ENCODE measurements around the gene NEURL1. TPM values are rescaled to one million over a fixed set of nuclear protein-coding genes. Genes with fewer than 3 reads are reported as not detected.

Gene NEURL1
- total and polyA plus RNA-seq, 3 experiments from 2014 or later, result 0.69 to 1.6 (median 1.5) TPM

GRCh38 chr10:103584216-103585010, 90.9 kb downstream of the NEURL1 start:
- Mint-ChIP-seq H3K36me3 (peaks cover 0 to 3% (median 0%) of the 10 kb centered on the region in 3 donors), H3K27ac (peak overlapping the region; percentile 87 to 98 (median 96)), H3K4me3 (peak overlapping the region; percentile 85 to 96 (median 93)), H3K9me3 (no peaks in the 10 kb centered on the region), H3K27me3 (peaks cover 0 to 7% of the 10 kb centered on the region in 2 donors), H3K4me1 (peaks cover 5 to 18% (median 15%) of the 10 kb centered on the region in 3 donors)
- Histone ChIP-seq H3K27me3 (ENCODE audit: insufficient read depth, low read length, poor library complexity, severe bottlenecking) (no peaks in the 10 kb centered on the region), H3K4me3 (ENCODE audit: low read length) (peak overlapping the region; percentile 64), H3K4me1 (ENCODE audit: insufficient read depth, low read length) (peaks cover 9% of the 10 kb centered on the region), H3K27ac (ENCODE audit: low read depth, low read length) (peak overlapping the region; percentile 56), H3K9me3 (ENCODE audit: low read length) (no peaks in the 10 kb centered on the region), H3K36me3 (ENCODE audit: insufficient read depth, low read length) (no peaks in the 10 kb centered on the region)
- ChIA-PET CTCF (interaction anchor here (1.5 kb wide), 1 partner anchor 102 kb away, joined by 3 read pairs; no protein-coding TSS in a partner anchor), POLR2A (interaction anchor here (0.6 to 1.6 kb wide), 11 partner anchors 11 to 767 kb away, joined by 3 to 8 read pairs (median 7); partner anchors contain the start of gene SFR1)
- peak; percentile 58 to 85 (median 59) for DNase-seq

GRCh38 chr10:103585011-103585405, 91.5 kb downstream of the NEURL1 start:
- H3K4me1 ChIP-seq (ENCODE audit: insufficient read depth, low read length), result peaks cover 9% of the 10 kb centered on the region
- Mint-ChIP-seq H3K36me3 (peaks cover 0 to 3% (median 0%) of the 10 kb centered on the region in 3 donors), H3K27me3 (peaks cover 0 to 7% of the 10 kb centered on the region in 2 donors), H3K4me1 (peaks cover 5 to 18% (median 15%) of the 10 kb centered on the region in 3 donors), H3K27ac (peak overlapping the region in 5 of 8 donors; percentile 56 to 97 (median 75)), H3K4me3 (peak overlapping the region in 6 of 7 donors; percentile 32 to 85 (median 68)), H3K9me3 (no peaks in the 10 kb centered on the region)
- DNase-seq, result peak in 1 of 5 donors; percentile 6
- ChIA-PET CTCF (interaction anchor here (1.0 to 1.5 kb wide), 2 partner anchors 27 to 101 kb away, joined by 3 to 4 read pairs; no protein-coding TSS in a partner anchor), POLR2A (interaction anchor here (1.0 to 1.6 kb wide), 2 partner anchors 93 to 537 kb away, joined by 5 to 7 read pairs; partner anchors contain the start of gene SFR1)
- no peaks in the 10 kb centered on the region for H3K27me3 ChIP-seq (ENCODE audit: insufficient read depth, low read length, poor library complexity, severe bottlenecking)
- no peaks in the 10 kb centered on the region for H3K9me3 ChIP-seq (ENCODE audit: low read length)
- H3K27ac ChIP-seq (ENCODE audit: low read depth, low read length), result no peak overlapping the region
- H3K4me3 ChIP-seq (ENCODE audit: low read length), result peak overlapping the region; percentile 64
- H3K36me3 ChIP-seq (ENCODE audit: insufficient read depth, low read length), result no peaks in the 10 kb centered on the region

GRCh38 chr10:103587073-103587472, 93.6 kb downstream of the NEURL1 start:
- peaks cover 0 to 3% (median 0%) of the 10 kb centered on the region in 3 donors for H3K36me3 Mint-ChIP-seq
- CTCF ChIA-PET, result no interaction called here

GRCh38 chr10:103589074-103589630, 95.6 kb downstream of the NEURL1 start:
- Histone ChIP-seq H3K4me3 (ENCODE audit: low read length) (no peak overlapping the region), H3K9me3 (ENCODE audit: low read length) (no peaks in the 10 kb centered on the region), H3K36me3 (ENCODE audit: insufficient read depth, low read length) (no peaks in the 10 kb centered on the region), H3K27ac (ENCODE audit: low read depth, low read length) (no peak overlapping the region), H3K27me3 (ENCODE audit: insufficient read depth, low read length, poor library complexity, severe bottlenecking) (no peaks in the 10 kb centered on the region), H3K4me1 (ENCODE audit: insufficient read depth, low read length) (no peaks in the 10 kb centered on the region)
- Mint-ChIP-seq H3K4me1 (peaks cover 0 to 3% (median under 1%) of the 10 kb centered on the region in 3 donors), H3K27ac (peak overlapping the region in 2 of 8 donors; percentile 11 to 37), H3K27me3 (peaks cover 0 to 3% of the 10 kb centered on the region in 2 donors), H3K4me3 (no peak overlapping the region), H3K9me3 (no peaks in the 10 kb centered on the region), H3K36me3 (peaks cover 0 to under 1% (median 0%) of the 10 kb centered on the region in 3 donors)
- no peak for DNase-seq
- CTCF ChIA-PET, result interaction anchor here (0.8 to 4.7 kb wide), 5 partner anchors 7 to 97 kb away, joined by 3 to 14 read pairs (median 3); no protein-coding TSS in a partner anchor
- POLR2A ChIA-PET, result no interaction called here

More at GRCh38 chr10:103587073-103587472, 93.6 kb downstream of the NEURL1 start:
- H3K27ac Mint-ChIP-seq, result peak overlapping the region in 3 of 8 donors; percentile 14 to 43 (median 23)
- H3K4me3 ChIP-seq (ENCODE audit: low read length), result no peak overlapping the region
- H3K4me3 Mint-ChIP-seq, result no peak overlapping the region
- H3K27me3 ChIP-seq (ENCODE audit: insufficient read depth, low read length, poor library complexity, severe bottlenecking), result no peaks in the 10 kb centered on the region
- POLR2A ChIA-PET, result no interaction called here
- no peaks in the 10 kb centered on the region for H3K36me3 ChIP-seq (ENCODE audit: insufficient read depth, low read length)
- peaks cover 5 to 18% (median 15%) of the 10 kb centered on the region in 3 donors for H3K4me1 Mint-ChIP-seq
- H3K9me3 Mint-ChIP-seq, result no peaks in the 10 kb centered on the region
- H3K27ac ChIP-seq (ENCODE audit: low read depth, low read length), result no peak overlapping the region
- peaks cover 9% of the 10 kb centered on the region for H3K4me1 ChIP-seq (ENCODE audit: insufficient read depth, low read length)
- H3K9me3 ChIP-seq (ENCODE audit: low read length), result no peaks in the 10 kb centered on the region
- H3K27me3 Mint-ChIP-seq, result peaks cover 0 to 7% of the 10 kb centered on the region in 2 donors
- DNase-seq, result no peak

GRCh38 chr10:103590060-103590459, 96.6 kb downstream of the NEURL1 start:
- H3K27ac ChIP-seq (ENCODE audit: low read depth, low read length), result no peak overlapping the region
- H3K4me1 ChIP-seq (ENCODE audit: insufficient read depth, low read length), result no peaks in the 10 kb centered on the region
- H3K36me3 ChIP-seq (ENCODE audit: insufficient read depth, low read length), result no peaks in the 10 kb centered on the region
- H3K4me3 ChIP-seq (ENCODE audit: low read length), result no peak overlapping the region
- ChIA-PET POLR2A (no interaction called here), CTCF (interaction anchor here (0.8 to 4.7 kb wide), 5 partner anchors 8 to 96 kb away, joined by 3 to 14 read pairs (median 3); no protein-coding TSS in a partner anchor)
- no peaks in the 10 kb centered on the region for H3K9me3 Mint-ChIP-seq
- H3K27ac Mint-ChIP-seq, result no peak overlapping the region
- no peak overlapping the region for H3K4me3 Mint-ChIP-seq
- H3K27me3 Mint-ChIP-seq, result peaks cover 0 to 3% of the 10 kb centered on the region in 2 donors
- no peaks in the 10 kb centered on the region for H3K9me3 ChIP-seq (ENCODE audit: low read length)
- H3K27me3 ChIP-seq (ENCODE audit: insufficient read depth, low read length, poor library complexity, severe bottlenecking), result no peaks in the 10 kb centered on the region
- peaks cover 0 to 3% (median 0%) of the 10 kb centered on the region in 3 donors for H3K4me1 Mint-ChIP-seq
- no peaks in the 10 kb centered on the region for H3K36me3 Mint-ChIP-seq
- DNase-seq, result no peak

GRCh38 chr10:103590744-103591291, 97.3 kb downstream of the NEURL1 start:
- no peak overlapping the region for H3K4me3 Mint-ChIP-seq
- H3K4me1 Mint-ChIP-seq, result peaks cover 0 to 2% (median 0%) of the 10 kb centered on the region in 3 donors
- DNase-seq, result no peak
- no peaks in the 10 kb centered on the region for H3K27me3 ChIP-seq (ENCODE audit: insufficient read depth, low read length, poor library complexity, severe bottlenecking)
- H3K9me3 ChIP-seq (ENCODE audit: low read length), result no peaks in the 10 kb centered on the region
- no peaks in the 10 kb centered on the region for H3K27me3 Mint-ChIP-seq
- no peak overlapping the region for H3K4me3 ChIP-seq (ENCODE audit: low read length)
- H3K36me3 Mint-ChIP-seq, result no peaks in the 10 kb centered on the region
- ChIA-PET CTCF (interaction anchor here (4.7 kb wide), 1 partner anchor 95 kb away, joined by 14 read pairs; no protein-coding TSS in a partner anchor), POLR2A (no interaction called here)
- H3K27ac Mint-ChIP-seq, result peak overlapping the region in 2 of 8 donors; percentile 17 to 46
- H3K27ac ChIP-seq (ENCODE audit: low read depth, low read length), result no peak overlapping the region
- H3K9me3 Mint-ChIP-seq, result no peaks in the 10 kb centered on the region
- H3K36me3 ChIP-seq (ENCODE audit: insufficient read depth, low read length), result no peaks in the 10 kb centered on the region
- no peaks in the 10 kb centered on the region for H3K4me1 ChIP-seq (ENCODE audit: insufficient read depth, low read length)

- no peaks in the 10 kb centered on the region for H3K9me3 ChIP-seq (ENCODE audit: low read length)
- no peaks in the 10 kb centered on the region for H3K27me3 Mint-ChIP-seq
- H3K36me3 Mint-ChIP-seq, result no peaks in the 10 kb centered on the region
- H3K4me1 Mint-ChIP-seq, result no peaks in the 10 kb centered on the region
- no peaks in the 10 kb centered on the region for H3K27me3 ChIP-seq (ENCODE audit: insufficient read depth, low read length, poor library complexity, severe bottlenecking)
- no peaks in the 10 kb centered on the region for H3K9me3 Mint-ChIP-seq
- ChIA-PET POLR2A (no interaction called here), CTCF (interaction anchor here (0.8 to 4.7 kb wide), 6 partner anchors 11 to 94 kb away, joined by 3 to 14 read pairs (median 5); no protein-coding TSS in a partner anchor)
- no peak overlapping the region for H3K27ac ChIP-seq (ENCODE audit: low read depth, low read length)
- no peak overlapping the region for H3K4me3 ChIP-seq (ENCODE audit: low read length)
- no peaks in the 10 kb centered on the region for H3K4me1 ChIP-seq (ENCODE audit: insufficient read depth, low read length)
- no peaks in the 10 kb centered on the region for H3K36me3 ChIP-seq (ENCODE audit: insufficient read depth, low read length)
- no peak overlapping the region for H3K27ac Mint-ChIP-seq
- H3K4me3 Mint-ChIP-seq, result no peak overlapping the region
- DNase-seq, result peak in 1 of 5 donors; percentile 25
Measured at GRCh38 chr10:103592186-103593021, 98.9 kb downstream of the NEURL1 start.

Data from CD8-positive, alpha-beta memory T cell (primary cell).